ENCODE results near the gene MEIOC.
"Not testable (repeated sequence)": the region's sequence is repeated elsewhere in the genome, so short reads cannot be mapped to it uniquely, and the experiment has no call there.

The MEIOC gene

GRCh38 chr17:44655983-44656710, at the start of gene MEIOC:
Gene MEIOC, plus strand, starts transcription at chr17:44656468. Its CDS starts 146 bp downstream, at chr17:44656614.
- DNase-seq, result no peak

DNA sequence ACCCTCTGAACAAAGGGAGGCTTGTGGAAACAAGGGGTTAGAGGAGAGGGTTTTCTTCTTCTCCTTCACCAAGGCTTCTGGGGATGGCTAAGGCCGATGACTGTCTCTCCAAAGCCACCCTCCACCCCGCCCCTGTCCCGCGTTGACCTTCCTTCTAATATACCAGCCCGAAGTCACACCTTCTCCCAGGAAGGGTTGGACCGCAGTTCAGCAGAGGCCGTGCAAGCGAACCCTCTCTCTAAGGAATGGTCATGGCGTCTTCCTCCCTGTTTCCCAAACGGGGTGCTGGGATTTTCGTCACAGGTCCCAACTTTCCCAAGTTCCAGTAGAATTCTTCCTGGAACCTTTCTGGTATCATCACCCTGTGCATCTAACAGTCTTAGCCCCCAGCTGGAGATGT, 49.6 kb upstream of the MEIOC start:
- DNase-seq, result no peak

DNA sequence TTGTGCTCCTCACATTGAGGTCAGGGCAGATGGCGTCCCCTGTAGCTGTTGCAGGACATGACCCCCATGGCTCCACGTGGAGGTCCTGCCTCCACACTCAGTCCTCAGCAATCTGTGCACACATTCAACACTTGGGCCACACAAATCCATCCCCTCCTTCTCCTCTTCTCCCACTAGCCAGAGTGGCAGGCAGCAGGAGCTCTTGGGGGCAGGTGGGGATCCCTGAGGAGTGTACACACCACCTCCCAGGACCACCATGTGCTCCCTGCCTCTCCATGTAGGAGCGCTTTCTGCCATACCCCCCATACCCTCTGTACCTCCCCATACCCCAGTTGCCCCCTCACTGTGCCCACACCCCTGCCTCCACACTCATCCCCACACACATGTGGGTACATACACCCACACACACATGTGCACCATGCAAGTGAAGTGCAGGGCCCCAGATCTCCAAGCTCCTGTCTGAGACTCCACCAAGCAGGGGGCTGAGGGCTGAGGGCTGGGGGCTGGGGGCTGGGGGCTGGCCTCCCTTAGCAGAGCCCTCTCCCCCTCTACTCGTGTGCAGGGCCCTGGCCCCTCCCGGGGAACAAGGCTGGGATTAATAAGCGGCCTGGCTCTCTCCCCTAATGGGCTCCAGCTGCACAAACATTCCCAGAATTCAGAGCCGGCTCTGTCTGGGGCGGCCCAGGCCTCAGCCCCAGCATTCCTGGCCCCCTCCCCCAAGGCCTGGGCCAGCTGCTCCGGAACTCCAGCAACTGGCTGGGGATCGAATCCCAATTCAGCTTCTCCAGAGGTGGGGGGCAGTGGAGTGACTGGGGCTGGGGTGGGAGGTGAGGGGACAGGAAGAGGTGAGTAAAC, 48.2 kb upstream of the MEIOC start:
- no peak for DNase-seq

DNA sequence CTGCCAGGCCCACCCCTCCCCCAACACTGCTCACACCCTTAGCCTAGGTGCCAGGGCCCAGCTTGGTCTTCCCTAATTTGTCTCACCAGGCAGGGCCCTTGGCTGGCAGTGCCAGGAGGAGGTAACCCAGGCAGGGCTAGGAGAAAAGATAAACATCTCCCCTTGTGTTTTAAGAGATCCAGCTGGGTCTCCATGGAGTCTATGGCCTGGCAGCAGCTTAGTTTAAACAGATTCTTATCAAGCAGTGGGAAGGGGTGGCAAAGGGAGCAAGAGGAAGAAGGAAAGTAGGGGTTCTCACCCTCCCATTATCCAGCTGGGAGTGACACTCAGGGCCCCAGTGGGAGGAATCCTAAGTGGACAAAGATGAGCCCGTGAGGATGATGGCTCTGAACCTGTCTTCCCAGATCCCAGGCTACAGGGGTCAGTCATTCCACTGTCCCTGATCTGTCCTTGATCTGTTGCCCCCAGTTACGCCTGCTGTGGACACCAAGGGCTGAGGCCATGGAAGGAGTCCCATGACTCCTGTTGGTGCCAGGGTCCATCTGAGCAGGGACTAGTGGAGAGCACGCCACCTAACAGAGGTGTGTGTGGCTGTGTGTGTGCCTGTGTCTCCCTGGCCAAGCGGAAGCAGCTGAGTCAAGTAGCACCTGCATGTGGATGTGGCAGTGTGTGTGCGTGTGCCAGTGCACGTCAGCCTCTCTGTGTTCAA, 47.4 kb upstream of the MEIOC start:
- no peak for DNase-seq

DNA sequence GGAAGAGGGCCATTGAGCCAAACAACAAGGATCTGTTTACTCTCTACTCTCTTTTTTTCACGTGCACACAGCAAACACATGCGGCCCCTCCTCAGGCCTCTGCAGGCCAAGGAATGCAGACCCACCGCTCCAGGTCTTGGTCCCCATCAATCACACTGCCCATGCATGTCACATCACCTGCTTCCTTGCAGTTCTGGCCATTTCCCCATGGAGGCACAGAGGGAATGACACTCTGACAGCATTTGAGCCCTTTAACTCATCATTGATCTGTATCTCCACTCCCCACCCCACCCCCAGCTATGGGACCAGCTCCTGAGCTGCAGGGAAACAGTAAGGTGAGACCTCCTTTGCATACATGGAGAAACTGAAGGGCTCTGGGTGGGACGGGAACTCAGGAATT, 45.9 kb upstream of the MEIOC start:
- no peak for DNase-seq

GRCh38 chr17:44610871-44611270, 45.4 kb upstream of the MEIOC start:
- DNase-seq, result no peak

DNA sequence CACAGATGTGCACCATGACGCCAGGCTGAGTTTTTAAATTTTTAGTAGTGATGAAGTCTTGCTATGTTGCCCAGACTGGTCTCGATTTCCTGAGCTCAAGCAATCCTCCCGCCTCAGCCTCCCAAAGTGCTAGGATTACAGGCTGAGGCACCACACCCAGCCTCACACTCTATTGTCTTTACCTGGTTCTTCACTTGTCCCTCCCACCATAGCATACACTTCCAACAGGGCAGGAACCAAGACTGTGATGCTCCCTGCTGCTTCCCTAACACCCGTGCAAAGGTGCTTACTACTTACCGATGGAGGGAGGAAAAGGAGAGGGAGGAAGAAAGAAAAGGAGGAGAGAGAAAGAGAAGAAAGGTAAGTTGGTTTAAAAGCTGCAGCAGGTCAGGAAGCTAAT, 41.4 kb upstream of the MEIOC start:
- no peak for DNase-seq

DNA sequence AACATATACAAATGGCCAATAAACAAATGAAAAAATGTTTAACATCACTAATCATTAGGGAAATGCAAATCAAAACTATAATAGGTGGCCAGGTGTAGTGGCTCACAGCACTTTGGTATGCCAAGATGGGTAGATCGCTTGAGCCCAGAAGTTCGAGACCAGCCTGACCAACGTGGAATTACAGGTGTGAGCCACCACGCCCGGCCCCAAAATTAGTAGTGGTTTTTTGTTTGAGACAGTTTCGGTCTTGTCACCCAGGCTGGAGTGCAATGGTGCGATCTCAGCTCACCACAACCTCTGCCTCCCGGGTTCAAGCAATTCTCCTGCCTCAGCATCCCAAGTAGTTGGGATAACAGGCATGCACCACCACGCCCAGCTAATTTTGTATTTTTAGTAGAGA, 37.6 kb upstream of the MEIOC start:
- DNase-seq, result not testable (repeated sequence)

DNA sequence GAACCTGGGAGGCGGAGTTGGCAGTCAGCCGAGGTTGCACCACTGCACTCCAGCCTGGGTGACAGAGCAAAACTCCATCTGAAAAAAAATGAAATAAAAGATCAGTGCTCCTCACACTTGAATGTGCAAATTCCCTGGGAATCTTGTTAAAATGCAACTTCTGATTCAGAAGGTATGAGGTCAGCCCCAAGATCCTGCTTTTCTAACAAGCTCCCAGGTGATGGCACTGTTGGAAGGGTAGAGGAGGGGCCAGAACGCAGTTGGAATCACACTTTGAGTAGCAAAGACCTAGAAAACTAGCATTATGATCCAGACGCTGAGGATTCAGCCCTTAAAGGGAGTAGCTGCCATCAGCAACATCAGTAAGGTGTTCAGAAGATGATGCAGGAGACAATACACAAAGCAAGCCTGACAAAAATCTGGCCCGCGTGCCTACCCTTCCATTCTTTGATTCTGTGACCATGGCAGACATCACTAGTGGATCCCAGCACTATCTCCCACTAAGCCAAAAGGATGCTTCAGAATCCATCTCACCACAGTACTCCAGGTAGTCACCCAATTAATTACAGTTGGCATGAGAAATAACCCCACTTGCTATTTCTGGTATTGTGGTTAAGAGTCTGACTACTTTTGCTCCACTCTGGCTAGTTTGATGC, 33.1 kb upstream of the MEIOC start:
- no peak for DNase-seq

GRCh38 chr17:44627513-44628242, 28.6 kb upstream of the MEIOC start:
- no peak for DNase-seq

DNA sequence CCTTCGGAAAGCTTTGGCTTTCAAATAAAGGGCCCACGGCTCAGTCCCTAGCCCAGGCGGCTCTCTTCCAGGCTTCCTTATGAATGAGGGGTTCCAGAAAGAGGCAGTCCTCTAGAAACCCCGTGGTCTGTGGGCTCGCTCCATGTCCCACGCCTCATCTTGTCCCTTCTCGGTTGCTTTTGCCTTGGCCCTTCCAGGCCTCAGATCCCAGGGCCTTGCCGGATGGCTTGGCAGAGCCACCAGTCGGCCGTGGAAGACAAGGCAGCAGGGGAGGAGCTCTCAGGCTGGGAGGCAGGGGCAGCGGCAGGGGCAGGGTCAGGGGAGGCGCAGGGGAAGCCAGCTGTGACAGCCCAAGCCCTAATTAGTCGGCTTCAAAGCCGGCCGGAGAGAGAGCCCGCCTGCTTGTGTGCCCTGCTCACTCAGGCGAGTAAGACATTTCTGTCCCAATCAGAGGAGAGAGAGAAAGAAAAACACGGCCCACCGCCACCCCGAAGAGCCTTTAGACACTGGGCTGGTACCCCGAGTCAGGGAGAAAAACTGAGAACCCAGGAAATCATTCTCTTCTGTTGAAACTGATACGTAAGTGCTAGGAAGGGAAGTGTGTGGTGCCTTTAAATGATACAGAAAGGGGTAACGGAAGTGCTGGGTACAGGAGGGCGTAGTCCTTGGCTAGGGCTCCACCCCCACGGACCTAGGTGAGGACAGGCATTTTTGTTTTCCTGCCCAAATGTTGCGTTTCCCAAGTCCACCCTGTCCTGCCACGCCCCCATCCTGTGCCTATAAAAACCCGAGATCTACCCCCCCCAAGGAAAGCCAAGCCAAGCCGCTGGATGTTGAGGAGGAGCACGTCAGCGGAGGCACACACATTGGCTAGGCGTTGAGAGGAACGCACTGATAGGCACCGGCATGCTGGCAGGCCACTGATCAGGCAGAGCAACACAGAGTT, 27.8 kb upstream of the MEIOC start:
- DNase-seq, result no peak

GRCh38 chr17:44629314-44629713, 27.0 kb upstream of the MEIOC start:
- no peak for DNase-seq

GRCh38 chr17:44630703-44631102, 25.6 kb upstream of the MEIOC start:
- no peak for DNase-seq

DNA sequence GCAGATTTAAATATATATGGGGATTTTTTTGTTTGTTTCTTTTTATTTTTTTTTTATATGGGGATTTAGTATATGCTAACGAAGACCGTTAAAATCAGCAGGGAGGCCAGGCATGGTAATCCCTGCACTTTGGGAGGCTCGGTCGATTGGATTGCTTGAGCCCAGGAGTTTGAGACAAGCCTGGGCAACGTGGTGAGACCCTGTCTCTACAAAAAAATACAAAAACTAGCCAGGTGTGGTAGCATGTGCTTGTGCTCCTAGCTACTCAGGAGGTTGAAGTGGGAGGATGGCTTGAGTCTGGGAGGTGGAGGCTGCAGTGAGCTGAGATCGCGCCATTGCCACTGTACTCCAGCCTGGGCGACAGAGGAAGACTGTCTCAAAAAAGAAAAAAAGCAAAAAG, 22.3 kb upstream of the MEIOC start:
- no peak for DNase-seq

DNA sequence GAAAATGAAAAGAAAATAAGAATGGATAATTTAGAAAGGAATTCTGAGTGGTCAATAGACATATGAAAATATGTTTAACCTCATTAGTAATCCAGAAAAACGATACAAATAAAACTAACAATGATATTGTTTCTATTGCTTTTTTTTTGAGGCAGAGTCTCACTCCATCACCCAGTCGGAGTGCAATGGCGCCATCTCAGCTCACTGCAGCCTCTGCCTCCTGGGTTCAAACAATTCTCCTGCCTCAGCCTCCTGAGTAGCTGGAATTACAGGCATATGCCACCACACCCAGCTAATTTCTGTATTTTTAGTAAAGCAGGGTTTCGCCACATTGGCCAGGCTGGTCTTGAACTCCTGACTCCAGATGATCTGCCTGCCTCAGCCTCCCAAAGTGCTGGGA, 21.9 kb upstream of the MEIOC start:
- DNase-seq, result not testable (repeated sequence)

- DNase-seq, result no peak
These were observed 19.7 kb upstream of the MEIOC start for GRCh38 chr17:44636562-44636961.

GRCh38 chr17:44637066-44637465, 19.2 kb upstream of the MEIOC start:
- DNase-seq, result no peak

DNA sequence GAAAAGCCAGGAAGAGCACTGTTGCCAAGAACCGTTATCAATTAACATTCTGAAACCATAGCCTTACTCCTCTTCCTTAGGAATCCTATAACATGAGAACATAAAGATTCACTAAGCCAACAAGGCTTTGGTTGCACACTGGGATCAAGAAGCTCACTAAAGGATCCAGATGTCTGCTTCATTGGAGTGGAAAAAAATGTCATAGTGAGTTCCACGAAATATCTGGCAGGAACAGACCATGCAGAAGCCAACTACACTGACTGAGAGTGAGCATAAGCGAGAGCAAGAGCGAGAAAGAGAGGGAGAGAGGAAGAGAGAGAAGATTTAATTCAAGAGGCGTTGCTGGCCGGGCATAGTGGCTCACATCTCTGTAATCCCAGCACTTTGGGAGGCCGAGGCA, 13.4 kb upstream of the MEIOC start:
- DNase-seq, result no peak

- no peak for DNase-seq
These were observed 10.9 kb upstream of the MEIOC start for GRCh38 chr17:44645341-44645740.

- no peak for DNase-seq
These were observed 10.0 kb upstream of the MEIOC start for GRCh38 chr17:44646280-44646679.

GRCh38 chr17:44647736-44648135, 8.5 kb upstream of the MEIOC start:
- no peak for DNase-seq
